Hematopoietic multipotent progenitor cell treated with erythropoietin and hydrocortisone succinate and interleukin-3 and kit ligand, for 8 days (in vitro differentiated cells): ENCODE measurements around the gene C19orf73.
A peak's percentile ranks its signal among the peaks of the same experiment; 100 is the strongest.

Experiments used
- DNase-seq: peaks from one replicate; pipeline ENCODE4 v3.0.0-alpha.2; 2015

The C19orf73 gene

GRCh38 chr19:49120868-49121267 lies 1.9 kb upstream of the C19orf73 start:
- no peak for DNase-seq

GRCh38 chr19:49120325-49120683 lies 1.4 kb upstream of the C19orf73 start:
- no peak for DNase-seq

GRCh38 chr19:49119411-49120324 lies 725 bp upstream of the C19orf73 start, which contains the start of gene PPFIA3:
TSS of gene PPFIA3 (plus strand) at chr19:49119544. CDS start at chr19:49127874, 8,330 bp downstream.
- DNase-seq = no peak

GRCh38 chr19:49117677-49118564 lies 1.0 kb downstream of the C19orf73 start:
- no peak for DNase-seq

GRCh38 chr19:49116544-49116943 lies 2.4 kb downstream of the C19orf73 start:
- peak; percentile 63 for DNase-seq

GRCh38 chr19:49114630-49115363 lies 4.1 kb downstream of the C19orf73 start:
- peak; percentile 68 for DNase-seq

GRCh38 chr19:49113762-49114629 lies 4.9 kb downstream of the C19orf73 start, which contains the start of gene LIN7B:
TSS of gene LIN7B (plus strand) at chr19:49114370. CDS start at chr19:49114405, 35 bp downstream.
- DNase-seq = peak; percentile 81

GRCh38 chr19:49111218-49111998 lies 7.5 kb downstream of the C19orf73 start:
- no peak for DNase-seq

- DNase-seq = no peak
These were observed 8.4 kb downstream of the C19orf73 start for GRCh38 chr19:49110567-49110966.

GRCh38 chr19:49109569-49110233 lies 9.2 kb downstream of the C19orf73 start:
- DNase-seq = no peak

GRCh38 chr19:49109051-49109450 lies 9.9 kb downstream of the C19orf73 start:
- no peak for DNase-seq

GRCh38 chr19:49107625-49108459 lies 11.1 kb downstream of the C19orf73 start:
- DNase-seq = no peak

- peak; percentile 75 for DNase-seq
These were observed 12.3 kb downstream of the C19orf73 start for GRCh38 chr19:49106648-49107135.

GRCh38 chr19:49104229-49104864 lies 14.6 kb downstream of the C19orf73 start:
- DNase-seq = no peak

- DNase-seq = no peak
These were observed 15.4 kb downstream of the C19orf73 start for GRCh38 chr19:49103331-49104085.

GRCh38 chr19:49102303-49102702 lies 16.6 kb downstream of the C19orf73 start:
- DNase-seq = no peak

GRCh38 chr19:49101160-49101559 lies 17.8 kb downstream of the C19orf73 start:
- no peak for DNase-seq

- no peak for DNase-seq
These were observed 20.1 kb downstream of the C19orf73 start for GRCh38 chr19:49098795-49099194.
